Neuron (in vitro differentiated cells): Measurements from ENCODE around the gene UROS.

Experiments
- H2AFZ ChIP-seq: one replicate; pipeline ENCODE4 v1.6.1; 2013; ENCODE audit warnings: low read depth, mild to moderate bottlenecking, inconsistent platforms, low read length, moderate library complexity
- H3K27me3 ChIP-seq: one replicate; pipeline ENCODE4 v1.6.1; 2013; ENCODE audit warnings: low read length; ENCODE audit not compliant: insufficient read depth
- H3K36me3 ChIP-seq: one replicate; pipeline ENCODE4 v1.6.1; 2013; ENCODE audit warnings: low read length; ENCODE audit not compliant: insufficient read depth
- H3K4me1 ChIP-seq: one replicate; pipeline ENCODE4 v1.6.1; 2013; ENCODE audit warnings: low read length; ENCODE audit not compliant: insufficient read depth
- H3K4me3 ChIP-seq: 2 replicates; pipeline ENCODE4 v1.5.1; 2013; ENCODE audit warnings: mild to moderate bottlenecking, low read length, moderate library complexity
- H3K9me3 ChIP-seq: one replicate; pipeline ENCODE4 v1.6.1; 2013; ENCODE audit warnings: low read length

Gene UROS

GRCh38 chr10:125846894-125847293, 23.8 kb upstream of the UROS start:
- peaks cover 2% of the 10 kb centered on the region for H3K9me3 ChIP-seq
- peaks cover 62% of the 10 kb centered on the region for H3K36me3 ChIP-seq
- H2AFZ ChIP-seq, result no peak overlapping the region
- no peaks in the 10 kb centered on the region for H3K27me3 ChIP-seq
- no peaks in the 10 kb centered on the region for H3K4me1 ChIP-seq
- H3K4me3 ChIP-seq, result no peak overlapping the region

- H3K36me3 ChIP-seq, result peaks cover 62% of the 10 kb centered on the region
- H3K4me1 ChIP-seq, result no peaks in the 10 kb centered on the region
- no peaks in the 10 kb centered on the region for H3K27me3 ChIP-seq
- H3K9me3 ChIP-seq, result peaks cover 2% of the 10 kb centered on the region
- H3K4me3 ChIP-seq, result no peak overlapping the region
- H2AFZ ChIP-seq, result no peak overlapping the region
These were observed 22.6 kb upstream of the UROS start for GRCh38 chr10:125845617-125846016.

DNA sequence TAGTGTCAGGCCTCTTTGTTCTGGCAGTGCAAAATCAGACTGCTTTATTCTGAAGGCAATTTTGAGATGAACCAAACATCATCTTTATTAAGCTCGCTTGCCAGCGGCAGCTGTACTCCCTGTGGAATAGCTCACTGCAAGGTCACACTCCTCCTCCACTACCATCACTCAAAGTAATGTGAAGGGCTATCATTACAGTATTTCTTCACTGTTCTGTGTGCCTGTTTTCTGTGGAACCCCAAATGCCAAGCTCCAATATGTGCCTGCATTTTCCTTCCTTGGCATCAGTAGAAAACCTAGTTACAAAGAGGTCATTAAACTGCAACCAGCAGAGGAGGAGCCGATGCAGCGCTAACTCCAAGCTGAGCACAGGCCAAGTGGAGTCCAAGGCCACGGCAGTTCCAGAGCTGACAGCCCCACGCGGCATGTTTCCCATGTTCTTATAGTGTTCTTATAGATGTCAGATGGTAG, 21.7 kb upstream of the UROS start:
- no peaks in the 10 kb centered on the region for H3K4me1 ChIP-seq
- H3K36me3 ChIP-seq, result peaks cover 64% of the 10 kb centered on the region
- H3K27me3 ChIP-seq, result no peaks in the 10 kb centered on the region
- H3K9me3 ChIP-seq, result peaks cover 2% of the 10 kb centered on the region
- H3K4me3 ChIP-seq, result no peak overlapping the region
- no peak overlapping the region for H2AFZ ChIP-seq

GRCh38 chr10:125843603-125844329, 20.7 kb upstream of the UROS start:
- Histone ChIP-seq H3K4me3 (no peak overlapping the region), H3K4me1 (no peaks in the 10 kb centered on the region), H2AFZ (no peak overlapping the region), H3K9me3 (peaks cover 2% of the 10 kb centered on the region), H3K36me3 (peaks cover 65% of the 10 kb centered on the region), H3K27me3 (no peaks in the 10 kb centered on the region)

DNA sequence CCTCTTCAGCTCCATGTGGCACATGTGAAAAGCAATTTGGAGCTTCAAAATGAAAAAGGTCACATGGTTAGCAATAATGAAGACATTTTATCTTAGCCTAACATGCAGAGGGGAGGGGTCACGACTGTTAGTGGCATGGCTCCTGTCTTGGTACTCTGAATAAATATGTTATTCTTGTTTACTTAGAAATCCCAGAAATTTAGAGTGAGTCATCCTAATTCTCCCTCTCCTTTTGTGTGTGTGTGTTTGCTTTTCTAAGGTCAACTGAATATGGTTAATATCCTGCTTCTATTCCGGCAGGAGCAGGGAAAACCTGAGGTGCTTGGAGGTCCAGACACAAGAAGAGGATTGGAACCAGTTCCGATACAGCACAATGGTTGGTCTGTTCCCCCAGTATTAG, 17.9 kb upstream of the UROS start:
- H3K4me1 ChIP-seq, result no peaks in the 10 kb centered on the region
- peaks cover 74% of the 10 kb centered on the region for H3K36me3 ChIP-seq
- no peak overlapping the region for H3K4me3 ChIP-seq
- H3K9me3 ChIP-seq, result no peaks in the 10 kb centered on the region
- no peak overlapping the region for H2AFZ ChIP-seq
- H3K27me3 ChIP-seq, result no peaks in the 10 kb centered on the region

DNA sequence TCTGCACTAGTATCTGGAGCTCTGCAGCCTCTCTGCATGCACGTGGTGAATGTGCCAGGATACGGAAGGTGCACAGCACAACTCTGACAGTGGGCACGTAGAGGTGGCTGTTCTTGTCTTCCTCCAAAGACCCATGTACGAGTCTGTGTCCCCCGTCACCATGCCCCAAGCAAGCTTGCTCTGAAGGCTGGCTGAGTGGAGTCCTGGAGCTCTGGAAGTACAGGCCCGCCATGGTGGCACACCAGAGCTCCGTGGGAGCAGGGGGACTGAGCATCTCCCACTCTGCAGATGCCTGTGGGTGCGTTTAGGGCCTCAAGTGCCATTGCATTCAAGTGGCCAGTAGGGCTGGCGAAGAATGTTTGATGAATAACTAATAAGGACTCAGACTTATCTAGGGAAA, 17.3 kb upstream of the UROS start:
- H2AFZ ChIP-seq, result no peak overlapping the region

GRCh38 chr10:125838802-125839575, 15.9 kb upstream of the UROS start:
- no peaks in the 10 kb centered on the region for H3K27me3 ChIP-seq
- peaks cover 83% of the 10 kb centered on the region for H3K36me3 ChIP-seq
- no peaks in the 10 kb centered on the region for H3K9me3 ChIP-seq
- no peaks in the 10 kb centered on the region for H3K4me1 ChIP-seq
- no peak overlapping the region for H3K4me3 ChIP-seq
- no peak overlapping the region for H2AFZ ChIP-seq

More for the DNA sequence above, 17.3 kb upstream of the UROS start:
- Histone ChIP-seq H3K27me3 (no peaks in the 10 kb centered on the region), H3K9me3 (no peaks in the 10 kb centered on the region), H3K36me3 (peaks cover 79% of the 10 kb centered on the region), H3K4me1 (no peaks in the 10 kb centered on the region), H3K4me3 (no peak overlapping the region)

- no peaks in the 10 kb centered on the region for H3K27me3 ChIP-seq
- no peak overlapping the region for H2AFZ ChIP-seq
- no peaks in the 10 kb centered on the region for H3K9me3 ChIP-seq
- H3K4me1 ChIP-seq, result no peaks in the 10 kb centered on the region
- no peak overlapping the region for H3K4me3 ChIP-seq
- H3K36me3 ChIP-seq, result peaks cover 92% of the 10 kb centered on the region
These were observed 13.7 kb upstream of the UROS start for GRCh38 chr10:125836746-125837145.

DNA sequence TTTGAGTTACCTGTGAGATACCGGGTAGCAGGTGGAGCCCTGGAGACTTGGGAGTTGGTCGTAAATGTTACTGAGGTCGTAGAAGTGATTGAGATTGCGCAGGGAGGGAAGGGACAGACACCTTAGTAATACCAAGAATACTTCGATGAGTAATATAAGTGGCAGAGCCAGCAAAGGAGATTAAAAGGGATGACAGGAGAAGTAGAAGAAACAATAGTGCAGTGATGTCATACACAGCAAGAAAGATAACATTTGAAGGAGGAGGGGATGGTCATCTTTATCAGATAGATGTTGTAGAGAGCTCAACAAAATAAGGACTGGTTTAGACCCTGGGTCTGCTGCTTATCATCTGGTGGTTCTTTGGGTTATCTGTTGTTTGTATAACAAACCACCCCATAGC, 5.3 kb upstream of the UROS start:
- H3K9me3 ChIP-seq, result no peaks in the 10 kb centered on the region
- peaks cover 14% of the 10 kb centered on the region for H3K4me1 ChIP-seq
- H2AFZ ChIP-seq, result no peak overlapping the region
- H3K4me3 ChIP-seq, result no peak overlapping the region
- H3K27me3 ChIP-seq, result no peaks in the 10 kb centered on the region
- peaks cover 71% of the 10 kb centered on the region for H3K36me3 ChIP-seq

- Histone ChIP-seq H3K27me3 (no peaks in the 10 kb centered on the region), H3K4me1 (peaks cover 14% of the 10 kb centered on the region), H3K36me3 (peaks cover 59% of the 10 kb centered on the region), H3K4me3 (no peak overlapping the region), H3K9me3 (no peaks in the 10 kb centered on the region), H2AFZ (no peak overlapping the region)
These were observed 4.1 kb upstream of the UROS start for GRCh38 chr10:125827133-125827532.

DNA sequence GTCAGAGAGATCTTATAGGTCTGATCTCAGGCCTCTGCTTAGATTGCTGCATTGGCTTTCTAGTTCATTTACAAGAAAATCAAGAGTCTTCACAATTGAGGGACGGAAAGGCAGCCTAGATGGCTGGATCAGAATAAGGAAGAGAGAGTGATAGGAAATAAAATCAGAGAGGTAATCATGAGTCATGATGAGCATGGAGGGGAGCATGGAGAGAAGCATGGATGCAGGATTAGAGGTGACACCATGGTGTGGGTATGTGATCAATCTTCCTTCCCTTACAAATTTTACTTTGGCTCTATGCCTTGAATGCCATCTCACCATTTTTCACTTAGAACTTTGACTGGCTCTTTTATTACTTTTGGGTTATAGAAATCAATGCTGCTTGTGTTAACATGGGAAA, 1.7 kb upstream of the UROS start:
- Histone ChIP-seq H3K36me3 (peaks cover 37% of the 10 kb centered on the region), H3K4me3 (peak overlapping the region; percentile 91), H3K9me3 (no peaks in the 10 kb centered on the region), H3K4me1 (peaks cover 14% of the 10 kb centered on the region), H3K27me3 (no peaks in the 10 kb centered on the region), H2AFZ (no peak overlapping the region)

- H3K9me3 ChIP-seq, result no peaks in the 10 kb centered on the region
- no peaks in the 10 kb centered on the region for H3K27me3 ChIP-seq
- peak overlapping the region; percentile 91 for H3K4me3 ChIP-seq
- peak overlapping the region; percentile 17 for H2AFZ ChIP-seq
- peaks cover 14% of the 10 kb centered on the region for H3K4me1 ChIP-seq
- peaks cover 27% of the 10 kb centered on the region for H3K36me3 ChIP-seq
These were observed 699 bp upstream of the UROS start for GRCh38 chr10:125823663-125824251.

- Histone ChIP-seq H3K4me3 (no peak overlapping the region), H3K27me3 (no peaks in the 10 kb centered on the region), H3K4me1 (peaks cover 12% of the 10 kb centered on the region), H2AFZ (no peak overlapping the region), H3K9me3 (no peaks in the 10 kb centered on the region), H3K36me3 (peaks cover 6% of the 10 kb centered on the region)
These were observed 2.4 kb downstream of the UROS start for GRCh38 chr10:125820701-125821100.
